OCI-LY1 (cell line): ENCODE data around the gene TMED10.
"Not testable (repeated sequence)": the region's sequence is repeated elsewhere in the genome, so short reads cannot be mapped to it uniquely, and the experiment has no call there.

Experiments used
- H2AFZ ChIP-seq: fragments of 200-600 bp; sonication (generic), shearing (Covaris generic); 2 replicates; pipeline ENCODE4 v1.6.0; 2014; ENCODE audit warnings: antibody characterized with exemption, mild to moderate bottlenecking, low read length
- H3F3A ChIP-seq: fragments of 200-600 bp; sonication (generic), shearing (Covaris generic); 2 replicates; pipeline ENCODE4 v1.6.0; 2014; ENCODE audit warnings: mild to moderate bottlenecking, antibody characterized with exemption, low read length, moderate library complexity; ENCODE audit not compliant: insufficient read depth
- H3K27ac ChIP-seq: fragments of 200-600 bp; sonication (generic); 2 replicates; pipeline ENCODE4 v1.5.1; 2014; ENCODE audit warnings: low read length, mixed run types, mild to moderate bottlenecking, low read depth; ENCODE audit not compliant: poor library complexity, severe bottlenecking
- H3K27me3 ChIP-seq: fragments of 200-600 bp; sonication (generic); 2 replicates; pipeline ENCODE4 v1.6.0; 2014; ENCODE audit warnings: antibody characterized with exemption, mild to moderate bottlenecking, low read length, moderate library complexity; ENCODE audit not compliant: insufficient read depth
- H3K36me3 ChIP-seq: fragments of 200-600 bp; sonication (generic); 2 replicates; pipeline ENCODE4 v1.6.1; 2014; ENCODE audit warnings: mild to moderate bottlenecking, antibody characterized with exemption, low read length, moderate library complexity, mixed read lengths; ENCODE audit not compliant: insufficient read depth
- H3K4me1 ChIP-seq: fragments of 200-600 bp; sonication (generic); 2 replicates; pipeline ENCODE4 v1.5.1; 2014; ENCODE audit warnings: mild to moderate bottlenecking, low read length, moderate library complexity; ENCODE audit not compliant: insufficient read depth, severe bottlenecking
- H3K4me2 ChIP-seq: fragments of 200-600 bp; sonication (generic), shearing (Covaris generic); 2 replicates; pipeline ENCODE4 v1.6.1; 2014; ENCODE audit warnings: low read length
- H3K4me3 ChIP-seq: fragments of 200-600 bp; sonication (generic); 2 replicates; pipeline ENCODE4 v1.5.1; 2014; ENCODE audit warnings: low read length, low read depth, mild to moderate bottlenecking, mixed read lengths; ENCODE audit not compliant: poor library complexity, severe bottlenecking
- H3K79me2 ChIP-seq: fragments of 200-600 bp; shearing (Covaris generic); 2 replicates; pipeline ENCODE4 v1.6.1; 2016; ENCODE audit warnings: mixed run types, low read length, mixed read lengths; ENCODE audit not compliant: insufficient read depth
- H3K9ac ChIP-seq: fragments of 200-600 bp; sonication (generic), shearing (Covaris generic); 2 replicates; pipeline ENCODE4 v1.6.1; 2014; ENCODE audit warnings: mild to moderate bottlenecking, low read length, mixed read lengths
- H3K9me2 ChIP-seq: fragments of 200-600 bp; sonication (generic), shearing (Covaris generic); 2 replicates; pipeline ENCODE4 v1.6.1; 2014; ENCODE audit warnings: low read depth, mild to moderate bottlenecking, low read length, mixed read lengths
- H3K9me3 ChIP-seq: fragments of 200-600 bp; shearing (Covaris generic); 2 replicates; pipeline ENCODE4 v1.6.1; 2014; ENCODE audit warnings: low read length, mixed read lengths
- H4K20me1 ChIP-seq: fragments of 200-600 bp; sonication (generic), shearing (Covaris generic); 2 replicates; pipeline ENCODE4 v1.6.0; 2016; ENCODE audit warnings: mild to moderate bottlenecking, low read length; ENCODE audit not compliant: insufficient read depth
- EZH2 ChIP-seq: fragments of 200-600 bp; sonication (generic), shearing (Covaris generic); IDR thresholded peaks from 2 replicates; pipeline ENCODE4 v1.8.0; 2017; ENCODE audit warnings: borderline replicate concordance, mixed run types, mild to moderate bottlenecking, antibody characterized with exemption, low read length, moderate library complexity, mixed read lengths
- TF ChIP-seq, protein P1 (sequence below): fragments of 200-600 bp; sonication (generic), shearing (Covaris generic); IDR thresholded peaks from 2 replicates; pipeline ENCODE4 v1.5.1; 2017; ENCODE audit warnings: mild to moderate bottlenecking, antibody characterized with exemption, low read length, moderate library complexity, mixed read lengths

TMED10 gene

GRCh38 chr14:75182821-75183220, 6.4 kb upstream of the TMED10 start:
- H3K9me3 ChIP-seq: no peaks in the 10 kb centered on the region
- 0 out of 2 replicates have a peak, but pooled peaks cover 3% of the 10 kb centered on the region for H3K27me3 ChIP-seq
- H3K4me2 ChIP-seq: no peak overlapping the region
- no peaks in the 10 kb centered on the region for H3K4me1 ChIP-seq
- no peak overlapping the region for H3K4me3 ChIP-seq
- H3K9ac ChIP-seq: no peak overlapping the region
- TF ChIP-seq EZH2: no peak
- TF ChIP-seq, protein P1, sequence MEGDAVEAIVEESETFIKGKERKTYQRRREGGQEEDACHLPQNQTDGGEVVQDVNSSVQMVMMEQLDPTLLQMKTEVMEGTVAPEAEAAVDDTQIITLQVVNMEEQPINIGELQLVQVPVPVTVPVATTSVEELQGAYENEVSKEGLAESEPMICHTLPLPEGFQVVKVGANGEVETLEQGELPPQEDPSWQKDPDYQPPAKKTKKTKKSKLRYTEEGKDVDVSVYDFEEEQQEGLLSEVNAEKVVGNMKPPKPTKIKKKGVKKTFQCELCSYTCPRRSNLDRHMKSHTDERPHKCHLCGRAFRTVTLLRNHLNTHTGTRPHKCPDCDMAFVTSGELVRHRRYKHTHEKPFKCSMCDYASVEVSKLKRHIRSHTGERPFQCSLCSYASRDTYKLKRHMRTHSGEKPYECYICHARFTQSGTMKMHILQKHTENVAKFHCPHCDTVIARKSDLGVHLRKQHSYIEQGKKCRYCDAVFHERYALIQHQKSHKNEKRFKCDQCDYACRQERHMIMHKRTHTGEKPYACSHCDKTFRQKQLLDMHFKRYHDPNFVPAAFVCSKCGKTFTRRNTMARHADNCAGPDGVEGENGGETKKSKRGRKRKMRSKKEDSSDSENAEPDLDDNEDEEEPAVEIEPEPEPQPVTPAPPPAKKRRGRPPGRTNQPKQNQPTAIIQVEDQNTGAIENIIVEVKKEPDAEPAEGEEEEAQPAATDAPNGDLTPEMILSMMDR: no peak
- H3K36me3 ChIP-seq: no peaks in the 10 kb centered on the region
- no peaks in the 10 kb centered on the region for H3K79me2 ChIP-seq
- H3K27ac ChIP-seq: no peak overlapping the region
- H3K9me2 ChIP-seq: no peaks in the 10 kb centered on the region
- H4K20me1 ChIP-seq: no peaks in the 10 kb centered on the region
- H2AFZ ChIP-seq: no peak overlapping the region
- no peaks in the 10 kb centered on the region for H3F3A ChIP-seq

DNA sequence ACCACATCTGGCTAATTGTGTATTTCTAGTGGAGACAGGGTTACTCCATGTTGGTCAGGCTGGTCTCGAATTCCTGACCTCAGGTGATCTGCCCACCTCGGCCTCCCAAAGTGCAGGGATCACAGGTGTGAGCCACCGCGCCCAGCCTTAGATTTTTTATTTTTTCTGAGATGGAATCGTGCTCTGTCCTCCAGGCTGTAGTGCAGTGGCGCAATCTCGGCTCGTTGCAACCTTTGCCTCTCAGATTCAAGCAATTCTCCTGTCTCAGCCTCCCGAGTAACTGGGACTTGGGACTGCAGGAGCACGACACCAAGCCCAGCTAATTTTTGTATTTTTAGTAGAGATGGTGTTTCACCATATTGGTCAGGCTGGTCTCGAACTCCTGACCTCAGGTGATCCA, 5.8 kb upstream of the TMED10 start:
- not testable (repeated sequence) for H3K36me3 ChIP-seq, H4K20me1 ChIP-seq, H3K4me2 ChIP-seq, H2AFZ ChIP-seq, H3K27me3 ChIP-seq, H3K9me2 ChIP-seq, H3F3A ChIP-seq, H3K79me2 ChIP-seq, H3K9ac ChIP-seq, H3K27ac ChIP-seq, H3K4me3 ChIP-seq, H3K4me1 ChIP-seq, H3K9me3 ChIP-seq

GRCh38 chr14:75181293-75182062, 5.1 kb upstream of the TMED10 start:
- no peaks in the 10 kb centered on the region for H3K27me3 ChIP-seq
- TF ChIP-seq, protein P1: no peak
- no peak for TF ChIP-seq EZH2
- H3K4me1 ChIP-seq: peaks cover 6% of the 10 kb centered on the region
- H3K4me2 ChIP-seq: no peak overlapping the region
- no peak overlapping the region for H2AFZ ChIP-seq
- no peaks in the 10 kb centered on the region for H3K79me2 ChIP-seq
- no peak overlapping the region for H3K4me3 ChIP-seq
- H3K9ac ChIP-seq: no peak overlapping the region
- H3K27ac ChIP-seq: no peak overlapping the region
- H4K20me1 ChIP-seq: no peaks in the 10 kb centered on the region
- no peaks in the 10 kb centered on the region for H3K36me3 ChIP-seq
- no peaks in the 10 kb centered on the region for H3F3A ChIP-seq
- H3K9me3 ChIP-seq: no peaks in the 10 kb centered on the region
- no peaks in the 10 kb centered on the region for H3K9me2 ChIP-seq

DNA sequence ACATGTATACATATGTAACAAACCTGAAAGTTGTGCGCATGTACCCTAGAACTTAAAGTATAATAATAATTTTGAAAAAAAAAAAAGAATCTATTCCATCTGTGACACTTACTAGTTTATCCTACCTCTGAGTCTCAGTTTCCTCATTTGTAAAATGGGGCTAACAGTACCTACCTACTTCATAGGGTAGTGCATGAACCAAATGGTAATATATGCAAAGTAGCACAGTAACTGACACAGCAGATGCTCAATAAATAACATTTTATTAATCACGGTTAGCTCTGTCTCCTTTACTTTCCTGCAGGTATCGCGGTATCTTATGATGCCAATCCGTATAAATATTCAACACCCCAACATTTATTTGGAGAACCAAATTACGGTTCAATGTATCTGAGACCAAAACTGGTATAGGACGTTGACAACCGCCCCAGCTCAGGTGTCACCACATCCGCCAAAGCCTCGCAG, 703 bp downstream of the TMED10 start:
- peak overlapping the region; percentile 78 for H3K4me3 ChIP-seq
- TF ChIP-seq, protein P1: no peak
- no peak for TF ChIP-seq EZH2
- peaks cover 35% of the 10 kb centered on the region for H3K79me2 ChIP-seq
- H3K4me2 ChIP-seq: peak overlapping the region; percentile 64
- H3K4me1 ChIP-seq: peaks cover 23% of the 10 kb centered on the region
- H3K27me3 ChIP-seq: no peaks in the 10 kb centered on the region
- no peak overlapping the region for H2AFZ ChIP-seq
- no peaks in the 10 kb centered on the region for H4K20me1 ChIP-seq
- peak overlapping the region; percentile 71 for H3K27ac ChIP-seq
- peak overlapping the region; percentile 74 for H3K9ac ChIP-seq
- H3F3A ChIP-seq: no peaks in the 10 kb centered on the region
- H3K9me2 ChIP-seq: no peaks in the 10 kb centered on the region
- no peaks in the 10 kb centered on the region for H3K9me3 ChIP-seq
- no peaks in the 10 kb centered on the region for H3K36me3 ChIP-seq
